ENCODE data around the gene FANCC.
A peak's percentile ranks its signal among the peaks of the same experiment; 100 is the strongest.

FANCC gene

DNA sequence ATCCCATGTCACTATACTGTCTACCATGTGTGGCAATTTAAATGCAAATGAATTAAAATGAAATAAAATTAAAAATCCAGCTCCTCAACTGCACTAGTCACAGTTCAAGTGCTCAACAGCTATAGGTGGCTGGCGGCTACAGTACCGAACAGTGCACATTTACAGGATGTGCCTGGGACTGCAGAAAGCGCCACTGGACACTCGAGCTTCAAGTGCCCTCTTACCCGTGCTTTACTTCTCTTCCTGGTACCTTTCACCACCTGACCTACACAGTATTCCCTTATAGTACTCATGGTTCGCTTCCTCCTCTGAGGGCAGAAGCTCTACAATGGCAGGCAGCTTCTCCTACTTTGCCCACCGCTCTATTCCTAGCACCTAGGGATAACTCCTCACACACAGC lies 166.6 kb downstream of the FANCC start:
- no peak overlapping the region for H3K9ac ChIP-seq (ENCODE audit: low read depth, low read length, poor library complexity)
- H4K8ac ChIP-seq (ENCODE audit: low read depth, low read length): no peak overlapping the region
- WGBS, 2 donors (ENCODE audit: extremely low coverage in 2 of 2, insufficient read length in 2 of 2, insufficient replicate concordance in 1 of 2): no CpG with 5 or more reads among the region's 7 CpGs
- no peak overlapping the region for H2AFZ ChIP-seq (ENCODE audit: low read length)
- DNase-seq (ENCODE audit: low spot score): no peak
- H3K4me3 ChIP-seq (ENCODE audit: low read length in 2 of 2): no peak overlapping the region
- H3K79me1 ChIP-seq (ENCODE audit: low read depth, low read length): no peaks in the 10 kb centered on the region
- H3K9me3 ChIP-seq (replicated peaks in 1 of 2; ENCODE audit: control insufficient read depth in 2 of 2, insufficient read depth in 1 of 2, low read depth in 1 of 2, low read length in 2 of 2): no peaks in the 10 kb centered on the region
- H2BK15ac ChIP-seq (ENCODE audit: low read length): no peak overlapping the region
- no peak overlapping the region for H2BK5ac ChIP-seq (ENCODE audit: low read length)
- H2AK5ac ChIP-seq (ENCODE audit: low read depth, low read length): no peak overlapping the region
- no peak overlapping the region for H3K4me2 ChIP-seq (ENCODE audit: insufficient read depth, low read length, poor library complexity, severe bottlenecking)
- peaks cover 9 to 17% of the 10 kb centered on the region in 2 donors for H3K4me1 ChIP-seq (ENCODE audit: control insufficient read depth in 2 of 2, insufficient read depth in 1 of 2, low read depth in 1 of 2, low read length in 2 of 2)
- no peak overlapping the region for H3K18ac ChIP-seq (ENCODE audit: low read length)
- H3K14ac ChIP-seq (ENCODE audit: low read length): no peak overlapping the region
- no peaks in the 10 kb centered on the region for H3K27me3 ChIP-seq (ENCODE audit: control insufficient read depth in 3 of 3, insufficient read depth in 3 of 3, low read depth in 1 of 3, low read length in 3 of 3)
- H2BK12ac ChIP-seq (ENCODE audit: low read length): no peak overlapping the region
- H3K36me3 ChIP-seq (replicated peaks in 1 of 2; ENCODE audit: control insufficient read depth in 2 of 2, insufficient read depth in 2 of 2, low read length in 2 of 2): no peaks in the 10 kb centered on the region
- H2BK120ac ChIP-seq (ENCODE audit: low read depth, low read length): no peak overlapping the region
- H3K4ac ChIP-seq (ENCODE audit: low read length): no peak overlapping the region
- H3K27ac ChIP-seq (replicated peaks; ENCODE audit: low read length): no peak overlapping the region
- H3K23ac ChIP-seq (ENCODE audit: low read depth, low read length, poor library complexity): no peak overlapping the region
- no peak overlapping the region for H4K91ac ChIP-seq (ENCODE audit: low read depth, low read length, poor library complexity)

DNA sequence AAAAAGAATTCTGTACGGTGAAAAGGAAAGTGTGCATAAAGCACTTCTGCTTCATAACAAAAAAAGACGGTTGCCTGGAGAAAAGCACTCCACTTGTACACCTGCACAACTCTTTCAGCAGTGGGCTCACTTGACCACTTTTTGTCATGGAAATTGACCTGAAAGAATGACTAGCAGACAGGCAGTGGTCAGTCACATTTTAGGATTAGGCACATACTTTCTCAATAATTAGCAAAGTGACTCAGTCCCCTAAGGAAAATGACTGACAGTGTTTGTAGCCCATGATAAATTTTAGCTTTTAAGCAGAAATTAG lies 169.3 kb downstream of the FANCC start:
- H3K4me2 ChIP-seq (ENCODE audit: insufficient read depth, low read length, poor library complexity, severe bottlenecking): no peak overlapping the region
- WGBS, 2 donors (ENCODE audit: extremely low coverage in 2 of 2, insufficient read length in 2 of 2, insufficient replicate concordance in 1 of 2): no CpG with 5 or more reads among the region's 2 CpGs
- no peak overlapping the region for H4K8ac ChIP-seq (ENCODE audit: low read depth, low read length)

DNA sequence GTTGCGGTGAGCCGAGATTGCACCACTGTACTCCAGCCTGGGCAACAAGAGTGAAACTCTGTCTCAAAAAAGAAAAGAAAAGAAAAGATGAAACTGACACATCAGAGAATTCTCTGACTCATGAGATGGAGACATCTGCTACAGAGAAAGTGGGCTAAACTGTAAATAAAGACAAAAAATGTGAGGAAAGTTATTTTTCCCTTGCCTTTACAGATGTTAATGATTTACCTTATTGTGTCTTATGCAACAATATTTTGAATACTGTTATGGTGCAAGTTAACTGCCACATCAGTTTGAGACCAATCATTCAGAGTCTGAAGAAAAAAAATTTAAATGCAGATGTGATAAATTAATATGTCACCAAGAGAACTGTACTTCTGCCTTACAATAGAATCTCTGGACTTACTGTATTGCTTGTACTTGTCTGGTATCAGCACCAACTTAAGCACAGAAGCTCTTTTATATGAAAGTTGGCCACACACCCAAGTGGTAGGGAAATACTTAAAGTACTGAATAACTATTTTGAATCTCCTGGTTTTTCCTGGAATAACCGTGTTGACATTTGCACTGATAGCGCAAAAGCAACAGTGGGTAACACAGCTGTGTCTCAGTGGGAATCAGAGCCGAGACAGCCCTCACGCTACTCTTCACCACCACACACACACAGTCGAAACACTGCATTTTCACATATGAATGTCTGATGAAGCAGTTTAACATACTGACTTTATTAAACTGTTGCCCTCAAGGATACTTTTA lies 169.9 kb downstream of the FANCC start:
- Histone ChIP-seq H3K23ac (ENCODE audit: low read depth, low read length, poor library complexity) (no peak overlapping the region), H4K91ac (ENCODE audit: low read depth, low read length, poor library complexity) (no peak overlapping the region), H3K14ac (ENCODE audit: low read length) (no peak overlapping the region), H3K27me3 (ENCODE audit: control insufficient read depth in 3 of 3, insufficient read depth in 3 of 3, low read depth in 1 of 3, low read length in 3 of 3) (no peaks in the 10 kb centered on the region), H2BK5ac (ENCODE audit: low read length) (no peak overlapping the region), H3K4me2 (ENCODE audit: insufficient read depth, low read length, poor library complexity, severe bottlenecking) (no peak overlapping the region), H3K27ac (replicated peaks; ENCODE audit: low read length) (no peak overlapping the region), H3K79me1 (ENCODE audit: low read depth, low read length) (no peaks in the 10 kb centered on the region), H3K36me3 (replicated peaks in 1 of 2; ENCODE audit: control insufficient read depth in 2 of 2, insufficient read depth in 2 of 2, low read length in 2 of 2) (no peaks in the 10 kb centered on the region), H2BK12ac (ENCODE audit: low read length) (no peak overlapping the region), H2BK120ac (ENCODE audit: low read depth, low read length) (no peak overlapping the region), H4K8ac (ENCODE audit: low read depth, low read length) (no peak overlapping the region), H3K4ac (ENCODE audit: low read length) (no peak overlapping the region), H3K9ac (ENCODE audit: low read depth, low read length, poor library complexity) (no peak overlapping the region), H2AFZ (ENCODE audit: low read length) (peak overlapping the region; percentile 14), H3K4me3 (ENCODE audit: low read length in 2 of 2) (peak overlapping the region in 1 of 2 donors; percentile 5), H3K4me1 (ENCODE audit: control insufficient read depth in 2 of 2, insufficient read depth in 1 of 2, low read depth in 1 of 2, low read length in 2 of 2) (peaks cover 9 to 17% of the 10 kb centered on the region in 2 donors), H2BK15ac (ENCODE audit: low read length) (no peak overlapping the region), H3K18ac (ENCODE audit: low read length) (no peak overlapping the region), H3K9me3 (replicated peaks in 1 of 2; ENCODE audit: control insufficient read depth in 2 of 2, insufficient read depth in 1 of 2, low read depth in 1 of 2, low read length in 2 of 2) (no peaks in the 10 kb centered on the region), H2AK5ac (ENCODE audit: low read depth, low read length) (no peak overlapping the region)
- no CpG with 5 or more reads among the region's 7 CpGs for WGBS, 2 donors (ENCODE audit: extremely low coverage in 2 of 2, insufficient read length in 2 of 2, insufficient replicate concordance in 1 of 2)
- no peak for DNase-seq (ENCODE audit: low spot score)

More for the DNA sequence above, 169.3 kb downstream of the FANCC start:
- no peak overlapping the region for H2BK15ac ChIP-seq (ENCODE audit: low read length)
- no peak overlapping the region for H3K27ac ChIP-seq (replicated peaks; ENCODE audit: low read length)
- H3K36me3 ChIP-seq (replicated peaks in 1 of 2; ENCODE audit: control insufficient read depth in 2 of 2, insufficient read depth in 2 of 2, low read length in 2 of 2): no peaks in the 10 kb centered on the region
- no peak overlapping the region for H2BK5ac ChIP-seq (ENCODE audit: low read length)
- H3K18ac ChIP-seq (ENCODE audit: low read length): no peak overlapping the region
- no peak overlapping the region for H4K91ac ChIP-seq (ENCODE audit: low read depth, low read length, poor library complexity)
- DNase-seq (ENCODE audit: low spot score): no peak
- H3K14ac ChIP-seq (ENCODE audit: low read length): no peak overlapping the region
- H3K9ac ChIP-seq (ENCODE audit: low read depth, low read length, poor library complexity): no peak overlapping the region
- H3K9me3 ChIP-seq (replicated peaks in 1 of 2; ENCODE audit: control insufficient read depth in 2 of 2, insufficient read depth in 1 of 2, low read depth in 1 of 2, low read length in 2 of 2): no peaks in the 10 kb centered on the region
- no peak overlapping the region for H2BK120ac ChIP-seq (ENCODE audit: low read depth, low read length)
- no peaks in the 10 kb centered on the region for H3K27me3 ChIP-seq (ENCODE audit: control insufficient read depth in 3 of 3, insufficient read depth in 3 of 3, low read depth in 1 of 3, low read length in 3 of 3)
- peaks cover 9 to 17% of the 10 kb centered on the region in 2 donors for H3K4me1 ChIP-seq (ENCODE audit: control insufficient read depth in 2 of 2, insufficient read depth in 1 of 2, low read depth in 1 of 2, low read length in 2 of 2)
- H2AK5ac ChIP-seq (ENCODE audit: low read depth, low read length): no peak overlapping the region
- H3K23ac ChIP-seq (ENCODE audit: low read depth, low read length, poor library complexity): no peak overlapping the region
- H3K79me1 ChIP-seq (ENCODE audit: low read depth, low read length): no peaks in the 10 kb centered on the region
- no peak overlapping the region for H3K4ac ChIP-seq (ENCODE audit: low read length)
- no peak overlapping the region for H3K4me3 ChIP-seq (ENCODE audit: low read length in 2 of 2)
- H2BK12ac ChIP-seq (ENCODE audit: low read length): no peak overlapping the region
- peak overlapping the region; percentile 14 for H2AFZ ChIP-seq (ENCODE audit: low read length)

DNA sequence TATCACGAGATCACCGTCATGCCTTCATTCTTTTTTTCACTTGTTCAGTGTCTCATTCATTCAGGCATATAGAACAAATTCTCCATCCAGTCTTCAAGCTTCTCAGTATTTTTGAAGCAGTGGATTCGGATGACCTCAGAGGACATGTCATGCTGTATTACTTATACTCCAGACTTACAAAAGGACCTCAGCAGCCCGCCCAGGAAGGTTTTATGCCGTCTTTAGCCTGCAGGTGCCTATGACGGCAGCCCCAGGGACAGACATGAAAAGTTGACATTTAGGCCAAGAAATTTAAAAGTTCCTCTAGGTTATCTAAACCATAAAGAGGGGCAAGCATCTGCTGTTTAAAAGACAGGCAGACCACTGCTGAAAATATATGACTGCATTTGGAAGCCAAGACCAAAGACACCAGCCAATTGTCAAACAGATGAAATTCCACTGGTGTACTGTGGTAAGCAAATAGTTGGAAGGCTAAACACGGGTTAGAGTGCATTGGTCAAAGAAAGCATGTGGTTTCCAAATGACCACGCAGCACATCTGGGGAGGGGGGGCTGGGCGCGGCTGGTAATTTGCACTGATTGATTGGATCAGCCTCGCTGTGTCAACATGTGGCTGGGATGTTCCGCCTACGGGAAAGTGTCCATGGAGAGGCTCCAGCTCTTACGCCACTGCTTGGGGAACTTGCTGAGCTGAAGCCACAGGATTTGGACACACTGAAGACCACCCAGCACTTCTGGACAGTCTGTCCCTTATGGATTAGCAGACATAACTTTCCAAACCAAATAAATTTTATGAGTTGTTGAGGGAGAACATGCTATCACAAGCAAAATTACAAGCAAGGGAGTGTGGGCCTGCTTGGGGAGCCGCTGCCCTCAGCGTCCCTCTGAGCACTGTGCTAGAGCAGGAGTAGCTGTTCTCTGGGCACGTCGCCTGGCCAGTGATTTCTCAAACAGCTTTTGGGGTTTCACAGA lies 173.6 kb downstream of the FANCC start:
- Histone ChIP-seq H3K23ac (ENCODE audit: low read depth, low read length, poor library complexity) (no peak overlapping the region), H3K79me1 (ENCODE audit: low read depth, low read length) (no peaks in the 10 kb centered on the region), H3K27ac (replicated peaks; ENCODE audit: low read length) (no peak overlapping the region), H2BK120ac (ENCODE audit: low read depth, low read length) (no peak overlapping the region), H2AFZ (ENCODE audit: low read length) (no peak overlapping the region), H3K4me2 (ENCODE audit: insufficient read depth, low read length, poor library complexity, severe bottlenecking) (no peak overlapping the region), H3K14ac (ENCODE audit: low read length) (no peak overlapping the region), H3K4ac (ENCODE audit: low read length) (no peak overlapping the region), H3K18ac (ENCODE audit: low read length) (no peak overlapping the region), H4K91ac (ENCODE audit: low read depth, low read length, poor library complexity) (no peak overlapping the region), H4K8ac (ENCODE audit: low read depth, low read length) (no peak overlapping the region), H3K9me3 (replicated peaks in 1 of 2; ENCODE audit: control insufficient read depth in 2 of 2, insufficient read depth in 1 of 2, low read depth in 1 of 2, low read length in 2 of 2) (no peaks in the 10 kb centered on the region), H2BK15ac (ENCODE audit: low read length) (no peak overlapping the region), H2AK5ac (ENCODE audit: low read depth, low read length) (no peak overlapping the region), H3K9ac (ENCODE audit: low read depth, low read length, poor library complexity) (no peak overlapping the region), H3K4me1 (ENCODE audit: control insufficient read depth in 2 of 2, insufficient read depth in 1 of 2, low read depth in 1 of 2, low read length in 2 of 2) (peaks cover 3 to 15% of the 10 kb centered on the region in 2 donors), H3K27me3 (ENCODE audit: control insufficient read depth in 3 of 3, insufficient read depth in 3 of 3, low read depth in 1 of 3, low read length in 3 of 3) (no peaks in the 10 kb centered on the region), H3K36me3 (replicated peaks in 1 of 2; ENCODE audit: control insufficient read depth in 2 of 2, insufficient read depth in 2 of 2, low read length in 2 of 2) (no peaks in the 10 kb centered on the region), H2BK12ac (ENCODE audit: low read length) (no peak overlapping the region), H2BK5ac (ENCODE audit: low read length) (no peak overlapping the region), H3K4me3 (ENCODE audit: low read length in 2 of 2) (no peak overlapping the region)
- DNase-seq (ENCODE audit: low spot score): no peak
- WGBS, 2 donors (ENCODE audit: extremely low coverage in 2 of 2, insufficient read length in 2 of 2, insufficient replicate concordance in 1 of 2): no CpG with 5 or more reads among the region's 18 CpGs
